Stomach smooth muscle (tissue), 2 donors: ENCODE measurements around the gene NRROS.
A peak's percentile ranks its signal among the peaks of the same experiment; 100 is the strongest.
"Not testable (repeated sequence)": the region's sequence is repeated elsewhere in the genome, so short reads cannot be mapped to it uniquely, and the experiment has no call there.

Experiments used
- H3K27ac ChIP-seq: one replicate; pipeline ENCODE4 v1.7.0; 2013; ENCODE audit warnings: mild to moderate bottlenecking, low read length, inconsistent platforms
- H3K27me3 ChIP-seq, 2 donors: one replicate each; pipeline ENCODE4 v1.7.0; 2013; ENCODE audit warnings: low read length in 2 of 2; ENCODE audit not compliant: insufficient read depth in 2 of 2, control insufficient read depth in 1 of 2
- H3K36me3 ChIP-seq, 2 donors: one replicate each; pipeline ENCODE4 v1.7.0; 2013; ENCODE audit warnings: low read length in 2 of 2; ENCODE audit not compliant: control insufficient read depth in 2 of 2, insufficient read depth in 2 of 2
- H3K4me1 ChIP-seq: one replicate; pipeline ENCODE4 v1.7.0; 2013; ENCODE audit warnings: low read length; ENCODE audit not compliant: control insufficient read depth, insufficient read depth
- H3K4me3 ChIP-seq, 2 donors: one replicate each; pipeline ENCODE4 v1.7.0; 2013; ENCODE audit warnings: low read length in 2 of 2
- H3K9ac ChIP-seq, 2 donors: one replicate each; pipeline ENCODE4 v1.7.0; 2013; ENCODE audit warnings: low read length in 2 of 2, mild to moderate bottlenecking in 1 of 2
- H3K9me3 ChIP-seq, 2 donors: one replicate each; pipeline ENCODE4 v1.7.0; 2013; ENCODE audit warnings: low read length in 2 of 2; ENCODE audit not compliant: control insufficient read depth in 2 of 2
- donor health status: healthy.
- donor health status: Pancreatic carcinoma.

The NRROS gene

GRCh38 chr3:196636369-196637349 is 2.8 kb upstream of the NRROS start:
- Histone ChIP-seq H3K36me3 (no peaks in the 10 kb centered on the region), H3K27ac (no peak overlapping the region), H3K4me3 (no peak overlapping the region), H3K4me1 (peaks cover 31% of the 10 kb centered on the region), H3K27me3 (peaks cover 0 to 4% of the 10 kb centered on the region in 2 donors), H3K9ac (no peak overlapping the region), H3K9me3 (no peaks in the 10 kb centered on the region)

- not testable (repeated sequence) for H3K9me3 ChIP-seq, H3K9ac ChIP-seq, H3K27me3 ChIP-seq, H3K36me3 ChIP-seq, H3K4me3 ChIP-seq, H3K27ac ChIP-seq
- H3K4me1 ChIP-seq = peaks cover 23% of the 10 kb centered on the region
Measured at GRCh38 chr3:196637941-196638340, 1.6 kb upstream of the NRROS start.

- peaks cover 0 to 4% of the 10 kb centered on the region in 2 donors for H3K27me3 ChIP-seq
- H3K4me1 ChIP-seq = peaks cover 16% of the 10 kb centered on the region
- H3K27ac ChIP-seq = no peak overlapping the region
- no peaks in the 10 kb centered on the region for H3K36me3 ChIP-seq
- no peaks in the 10 kb centered on the region for H3K9me3 ChIP-seq
- H3K4me3 ChIP-seq = peak overlapping the region; percentile 65 to 73
- H3K9ac ChIP-seq = peak overlapping the region; percentile 66 to 68
Measured at GRCh38 chr3:196638861-196639482, 522 bp upstream of the NRROS start.

- H3K27ac ChIP-seq = no peak overlapping the region
- H3K27me3 ChIP-seq = peaks cover 0 to 4% of the 10 kb centered on the region in 2 donors
- no peaks in the 10 kb centered on the region for H3K9me3 ChIP-seq
- H3K9ac ChIP-seq = peak overlapping the region; percentile 21 to 66
- H3K4me3 ChIP-seq = peak overlapping the region; percentile 65 to 73
- no peaks in the 10 kb centered on the region for H3K36me3 ChIP-seq
- H3K4me1 ChIP-seq = peaks cover 16% of the 10 kb centered on the region
Measured at GRCh38 chr3:196640297-196641018, 964 bp downstream of the NRROS start.

- Histone ChIP-seq H3K9ac (no peak overlapping the region), H3K4me3 (no peak overlapping the region), H3K4me1 (peaks cover 16% of the 10 kb centered on the region), H3K27me3 (peaks cover 0 to 4% of the 10 kb centered on the region in 2 donors), H3K27ac (no peak overlapping the region), H3K9me3 (no peaks in the 10 kb centered on the region), H3K36me3 (no peaks in the 10 kb centered on the region)
Measured at GRCh38 chr3:196641333-196642054, 2.0 kb downstream of the NRROS start.

GRCh38 chr3:196642434-196642833 is 2.9 kb downstream of the NRROS start:
- peaks cover 16% of the 10 kb centered on the region for H3K4me1 ChIP-seq
- no peak overlapping the region for H3K4me3 ChIP-seq
- H3K36me3 ChIP-seq = no peaks in the 10 kb centered on the region
- H3K27ac ChIP-seq = no peak overlapping the region
- H3K9ac ChIP-seq = no peak overlapping the region
- H3K27me3 ChIP-seq = peaks cover 0 to 3% of the 10 kb centered on the region in 2 donors
- no peaks in the 10 kb centered on the region for H3K9me3 ChIP-seq

GRCh38 chr3:196643201-196643749 is 3.8 kb downstream of the NRROS start:
- H3K27ac ChIP-seq = no peak overlapping the region

GRCh38 chr3:196643761-196644160 is 4.3 kb downstream of the NRROS start:
- Histone ChIP-seq H3K9ac (no peak overlapping the region), H3K27me3 (peaks cover 0 to 2% of the 10 kb centered on the region in 2 donors), H3K4me3 (no peak overlapping the region), H3K36me3 (no peaks in the 10 kb centered on the region), H3K4me1 (peaks cover 16% of the 10 kb centered on the region), H3K9me3 (no peaks in the 10 kb centered on the region), H3K27ac (no peak overlapping the region)

More at GRCh38 chr3:196643201-196643749, 3.8 kb downstream of the NRROS start:
- Histone ChIP-seq H3K27me3 (peaks cover 0 to 2% of the 10 kb centered on the region in 2 donors), H3K9ac (no peak overlapping the region), H3K36me3 (no peaks in the 10 kb centered on the region), H3K4me3 (no peak overlapping the region), H3K4me1 (peaks cover 16% of the 10 kb centered on the region), H3K9me3 (no peaks in the 10 kb centered on the region)

GRCh38 chr3:196645096-196645495 is 5.6 kb downstream of the NRROS start:
- peaks cover 5% of the 10 kb centered on the region for H3K4me1 ChIP-seq
- no peaks in the 10 kb centered on the region for H3K9me3 ChIP-seq
- no peak overlapping the region for H3K27ac ChIP-seq
- no peak overlapping the region for H3K4me3 ChIP-seq
- no peaks in the 10 kb centered on the region for H3K36me3 ChIP-seq
- H3K9ac ChIP-seq = no peak overlapping the region
- H3K27me3 ChIP-seq = peaks cover 0 to 2% of the 10 kb centered on the region in 2 donors
